ENCODE measurements around the gene MINDY1.

MINDY1 gene

DNA sequence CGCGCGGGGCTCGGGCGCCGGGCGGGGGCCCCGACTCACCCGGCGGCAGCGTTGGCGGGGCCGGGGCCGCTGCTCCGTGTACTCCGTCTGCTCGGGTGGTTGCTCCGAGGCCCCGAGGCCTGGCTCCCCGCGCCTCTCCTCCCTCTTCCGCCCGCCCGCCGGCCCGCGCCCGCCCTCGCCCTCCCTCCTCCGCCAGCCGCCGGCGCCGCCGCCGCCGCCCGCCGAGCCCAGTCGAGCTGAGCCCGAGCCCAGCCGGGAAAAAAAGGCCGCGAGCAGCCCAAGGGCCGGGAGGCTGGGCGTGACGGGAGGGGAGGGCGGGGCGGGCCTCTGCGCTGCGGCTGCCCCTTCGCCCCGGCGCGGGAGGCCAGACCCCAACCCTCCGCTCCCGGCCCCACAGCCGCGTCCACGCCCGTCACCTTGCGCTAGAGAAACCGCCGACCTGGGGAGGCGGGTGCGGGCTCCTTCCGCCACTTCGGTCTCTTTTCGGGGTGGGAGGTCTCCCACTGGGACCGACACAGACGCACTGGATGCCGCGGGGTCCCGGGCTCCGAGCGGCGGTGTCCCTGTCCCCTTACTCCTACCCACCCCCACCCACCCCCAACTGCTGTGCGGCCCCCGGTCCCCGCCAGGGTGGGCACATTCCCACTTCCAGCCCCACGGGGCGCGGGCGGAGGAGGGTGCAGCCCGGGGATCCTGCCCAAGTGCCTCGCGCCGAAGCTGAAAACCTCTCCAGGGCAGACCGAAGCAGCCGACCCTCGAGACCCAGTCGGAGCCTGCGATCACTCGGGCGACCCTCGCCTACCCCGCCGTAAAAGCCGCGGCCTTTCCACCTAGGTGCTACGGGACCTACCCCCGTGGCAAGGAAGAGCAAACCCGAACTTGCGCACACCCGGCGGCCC lies 31.9 kb downstream of the MINDY1 start, which contains the start of gene CERS2:
CERS2 (minus strand) TSS at position 256 of the 899 bp plus-strand sequence. CDS start 5,745 bp downstream, outside the sequence.
- peak within 1 kb of the TSS; percentile 88 to 90 (median 90) for H3K4me3 Mint-ChIP-seq
- H3K27ac Mint-ChIP-seq: peak within 1 kb of the TSS; percentile 88 to 93 (median 92)
- H3K4me1 Mint-ChIP-seq: peaks cover 47% of the 10 kb centered on the region
- TF ChIP-seq CTCF (IDR thresholded peaks at IDR 0.05; ENCODE audit: unreplicated experiment in 3 of 3): no peak
- H3K36me3 Mint-ChIP-seq (ENCODE audit: low read depth): no peaks in the 10 kb centered on the region
- H3K27me3 Mint-ChIP-seq (ENCODE audit: low read depth): peaks cover 7% of the 10 kb centered on the region
- no peaks in the 10 kb centered on the region for H3K9me3 Mint-ChIP-seq

GRCh38 chr1:150973836-150974579 lies 32.7 kb downstream of the MINDY1 start:
- Mint-ChIP-seq H3K27ac (peak overlapping the region; percentile 88 to 93 (median 92)), H3K4me1 (peaks cover 41% of the 10 kb centered on the region), H3K9me3 (no peaks in the 10 kb centered on the region)

GRCh38 chr1:150973258-150973835 lies 33.4 kb downstream of the MINDY1 start:
- H3K9me3 Mint-ChIP-seq: no peaks in the 10 kb centered on the region

More at GRCh38 chr1:150973836-150974579, 32.7 kb downstream of the MINDY1 start:
- H3K27me3 Mint-ChIP-seq (ENCODE audit: low read depth): peaks cover 7% of the 10 kb centered on the region
- H3K4me3 Mint-ChIP-seq: peak overlapping the region; percentile 88 to 90 (median 90)
- no peak for TF ChIP-seq CTCF (IDR thresholded peaks at IDR 0.05; ENCODE audit: unreplicated experiment in 3 of 3)
- H3K36me3 Mint-ChIP-seq (ENCODE audit: low read depth): peaks cover under 1% of the 10 kb centered on the region

GRCh38 chr1:150972417-150972940 lies 34.2 kb downstream of the MINDY1 start:
- TF ChIP-seq CTCF (IDR thresholded peaks at IDR 0.05; ENCODE audit: unreplicated experiment in 3 of 3): no peak
- H3K36me3 Mint-ChIP-seq (ENCODE audit: low read depth): peaks cover 15% of the 10 kb centered on the region
- peak overlapping the region; percentile 88 to 93 (median 92) for H3K27ac Mint-ChIP-seq
- peaks cover 4% of the 10 kb centered on the region for H3K27me3 Mint-ChIP-seq (ENCODE audit: low read depth)
- peak overlapping the region; percentile 88 to 90 (median 90) for H3K4me3 Mint-ChIP-seq
- no peaks in the 10 kb centered on the region for H3K9me3 Mint-ChIP-seq
- H3K4me1 Mint-ChIP-seq: peaks cover 41% of the 10 kb centered on the region

More at GRCh38 chr1:150973258-150973835, 33.4 kb downstream of the MINDY1 start:
- Mint-ChIP-seq H3K27ac (peak overlapping the region; percentile 88 to 93 (median 92)), H3K27me3 (ENCODE audit: low read depth) (peaks cover 7% of the 10 kb centered on the region), H3K4me3 (peak overlapping the region; percentile 88 to 90 (median 90)), H3K36me3 (ENCODE audit: low read depth) (peaks cover 6% of the 10 kb centered on the region), H3K4me1 (peaks cover 41% of the 10 kb centered on the region)
- no peak for TF ChIP-seq CTCF (IDR thresholded peaks at IDR 0.05; ENCODE audit: unreplicated experiment in 3 of 3)

- H3K36me3 Mint-ChIP-seq (ENCODE audit: low read depth): peaks cover 22% of the 10 kb centered on the region
- H3K4me3 Mint-ChIP-seq: peak overlapping the region; percentile 88 to 90 (median 90)
- H3K27me3 Mint-ChIP-seq (ENCODE audit: low read depth): no peaks in the 10 kb centered on the region
- H3K4me1 Mint-ChIP-seq: peaks cover 38% of the 10 kb centered on the region
- H3K27ac Mint-ChIP-seq: peak overlapping the region; percentile 88 to 93 (median 92)
- H3K9me3 Mint-ChIP-seq: no peaks in the 10 kb centered on the region
- TF ChIP-seq CTCF (IDR thresholded peaks at IDR 0.05; ENCODE audit: unreplicated experiment in 3 of 3): no peak
These were observed 34.9 kb downstream of the MINDY1 start for GRCh38 chr1:150971583-150972416.
